T-helper 2 cell treated with Interferon-gamma antibody and Interleukin-4, amounts not matched to agents 100 ng/mL and 5 ng/mL, for 36 hours (primary cell): ENCODE results near the gene ATP6V1A. TPM values are rescaled to one million over a fixed set of nuclear protein-coding genes. Genes with fewer than 3 reads are reported as not detected.

Experiments used
- intact Hi-C: fragments of 100-400 bp; cut with micrococcal nuclease; formaldehyde crosslinking; loops from one replicate; pipeline ENCODE4 v1.15.1; 2023
- total RNA-seq: library from RNA; stranded (reverse); gene quantifications from 2 replicates; pipeline ENCODE4 v1.2.3, GENCODE V29; 2022

Gene ATP6V1A
- total RNA-seq, 1 donor from 2014 or later, result 39.0 TPM

DNA sequence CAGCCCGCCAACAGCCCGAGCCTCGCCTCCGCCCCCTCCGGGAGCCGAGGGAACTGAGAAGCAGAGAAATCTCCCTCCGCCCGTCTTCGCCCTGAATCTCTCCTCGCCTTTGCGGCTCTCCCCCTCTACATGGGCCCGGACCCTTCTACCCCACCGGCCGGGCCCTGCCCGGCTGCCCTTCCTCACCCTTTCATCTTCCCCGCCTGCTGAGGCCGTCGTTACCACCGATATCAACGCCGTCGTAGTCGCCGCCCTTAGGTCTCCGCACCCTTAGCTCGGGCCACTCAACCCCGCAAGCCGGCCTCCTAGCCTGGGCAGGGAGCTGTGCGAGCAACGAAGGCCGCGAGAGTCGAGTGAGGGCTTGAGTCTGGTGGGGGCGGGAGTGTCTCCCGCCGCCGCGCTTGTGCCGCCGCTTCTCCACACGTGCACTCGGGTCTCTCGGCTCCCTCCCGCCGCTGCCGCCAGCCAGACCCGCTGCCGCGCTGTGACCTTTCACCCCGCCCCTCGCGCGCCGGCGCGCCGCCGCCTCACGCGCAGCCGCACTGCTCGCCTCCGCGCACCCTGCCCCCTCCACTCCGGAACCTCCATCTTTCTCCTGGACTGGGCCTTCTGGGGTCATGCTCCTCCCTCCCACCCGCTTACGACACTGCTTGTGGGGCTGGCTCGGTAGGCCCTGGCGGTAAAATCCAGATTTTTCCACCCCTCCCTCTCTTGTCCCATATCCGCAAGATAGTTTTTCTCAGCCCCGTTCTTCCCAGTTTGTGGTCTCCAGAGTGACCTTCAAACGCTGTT lies 883 bp upstream of the ATP6V1A start, which contains the start of gene NAA50:
Gene NAA50 (minus strand): TSS at position 494 of the 792 bp plus-strand sequence. CDS start 300 bp downstream, at position 194.
- intact Hi-C loops, result loop anchor here (1.0 to 10.0 kb wide), 14 partner anchors 10 to 1183 kb away; partner anchors contain the start of genes CCDC191, QTRT2, SIDT1 and SLC35A5

DNA sequence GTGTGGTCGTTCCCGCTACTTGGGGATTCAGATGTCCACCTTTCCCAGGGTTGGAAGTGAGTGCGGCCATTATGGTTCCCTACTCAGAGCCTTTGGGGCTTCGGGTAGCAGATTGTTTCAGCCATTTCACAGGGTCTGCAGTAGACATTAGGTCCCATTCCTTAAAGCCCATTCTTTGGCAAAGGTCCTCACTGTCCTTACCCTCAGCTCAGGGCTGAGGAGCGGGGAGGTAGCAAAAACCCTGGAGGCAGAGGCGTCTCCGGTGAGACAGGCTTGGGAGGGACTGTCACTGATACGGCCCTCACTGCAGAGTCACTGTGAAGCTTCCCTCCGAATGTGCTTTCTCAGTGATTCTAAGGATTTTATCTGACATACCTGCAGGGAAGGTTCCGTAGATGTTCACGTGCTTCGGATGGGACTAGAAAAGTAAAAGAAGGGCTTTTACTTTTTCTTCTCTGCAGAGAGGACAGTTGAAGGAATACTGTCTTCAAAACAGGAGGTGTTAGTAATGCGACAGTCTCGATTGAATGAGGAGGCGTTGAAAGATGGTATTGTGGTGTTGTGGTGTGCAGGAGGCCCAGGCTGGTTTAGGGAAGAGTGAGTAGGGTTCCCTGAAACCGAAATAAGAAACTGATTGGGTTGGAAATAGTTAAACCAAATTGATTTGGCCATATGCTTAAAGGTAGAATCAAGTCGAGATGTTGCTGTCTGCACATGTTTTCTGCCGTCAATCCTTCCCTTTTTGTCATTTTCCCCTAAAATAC lies 630 bp downstream of the ATP6V1A start:
- intact Hi-C loops, result loop anchor here (2.0 to 10.0 kb wide), 7 partner anchors 35 to 1185 kb away; partner anchors contain the start of genes SLC35A5 and ZDHHC23

DNA sequence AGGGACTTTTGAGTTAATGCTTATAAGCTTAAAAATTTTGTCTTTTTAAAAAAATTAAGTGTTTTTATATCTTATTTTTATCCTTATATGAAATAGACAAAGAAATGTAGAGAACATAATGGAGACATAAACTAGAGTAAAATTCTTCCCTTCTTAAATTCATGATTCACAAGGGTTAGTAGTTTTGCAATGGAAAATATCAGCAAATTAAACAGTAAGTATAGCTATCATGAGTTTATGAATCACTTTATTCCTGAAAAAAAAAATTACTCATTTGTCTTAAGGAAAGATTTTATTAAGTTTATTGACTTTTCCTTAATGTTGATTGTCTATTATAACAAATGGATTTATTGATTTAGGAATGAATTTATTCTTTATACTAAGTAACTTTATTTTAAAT lies 4.3 kb downstream of the ATP6V1A start:
- intact Hi-C loops, result no loop called here

DNA sequence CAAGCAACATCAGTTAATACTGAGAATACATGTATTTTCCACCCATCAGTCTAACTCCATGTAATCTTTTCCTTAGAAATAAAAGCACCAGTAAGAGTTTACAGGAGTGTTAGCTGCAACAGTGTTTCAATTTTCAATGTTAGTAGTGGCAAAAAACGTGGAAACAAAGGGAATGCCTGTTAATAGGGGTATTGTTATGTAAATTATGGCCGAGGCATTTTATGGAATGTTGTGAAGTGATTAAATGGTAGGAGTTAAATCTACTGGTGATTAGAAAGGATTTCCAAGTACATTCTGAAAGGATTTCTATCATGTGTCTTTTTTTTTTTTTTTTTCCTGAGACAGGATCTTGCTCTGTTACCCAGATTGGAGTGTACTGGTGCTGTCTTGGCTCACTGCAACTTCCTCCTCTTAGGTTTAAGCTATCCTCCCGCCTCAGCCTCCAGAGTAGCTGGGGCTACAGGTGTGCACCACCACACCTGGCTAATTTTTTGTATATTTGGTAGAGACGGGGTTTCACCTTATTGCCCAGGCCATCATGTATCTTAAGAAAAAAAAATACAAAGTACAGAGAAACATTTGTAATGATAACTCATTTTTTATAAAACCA lies 6.6 kb downstream of the ATP6V1A start:
- intact Hi-C loops, result no loop called here

DNA sequence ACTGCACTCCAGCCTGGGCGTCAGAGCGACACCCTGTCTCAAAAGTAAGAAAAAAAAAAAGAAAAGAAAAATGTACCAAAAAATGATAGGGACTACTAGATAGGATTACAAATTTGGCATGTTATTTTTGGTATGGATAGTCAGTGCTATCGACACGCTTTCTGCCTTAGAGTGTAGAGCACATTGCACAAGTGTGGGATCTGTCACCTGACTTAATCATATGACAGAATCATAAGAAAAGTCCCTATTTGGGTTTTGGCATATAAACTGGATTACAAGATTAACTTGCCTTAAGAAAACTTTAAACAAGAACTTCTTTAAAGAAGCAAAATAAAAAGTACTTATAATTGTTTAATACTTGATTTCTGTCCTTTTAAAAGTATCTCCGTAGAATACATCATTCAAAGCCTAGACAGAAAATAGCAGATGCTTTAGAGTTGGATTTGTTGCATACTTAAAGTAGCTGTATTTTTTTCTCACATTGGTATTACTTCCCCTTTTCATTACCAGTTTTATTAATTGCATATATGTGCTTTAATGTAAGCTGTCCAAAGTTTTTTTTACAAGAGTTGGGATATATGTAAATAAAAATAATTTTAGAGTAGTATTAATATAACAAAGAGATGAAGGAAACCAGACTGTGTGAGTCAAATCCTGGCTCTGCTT lies 7.8 kb downstream of the ATP6V1A start:
- intact Hi-C loops, result no loop called here

DNA sequence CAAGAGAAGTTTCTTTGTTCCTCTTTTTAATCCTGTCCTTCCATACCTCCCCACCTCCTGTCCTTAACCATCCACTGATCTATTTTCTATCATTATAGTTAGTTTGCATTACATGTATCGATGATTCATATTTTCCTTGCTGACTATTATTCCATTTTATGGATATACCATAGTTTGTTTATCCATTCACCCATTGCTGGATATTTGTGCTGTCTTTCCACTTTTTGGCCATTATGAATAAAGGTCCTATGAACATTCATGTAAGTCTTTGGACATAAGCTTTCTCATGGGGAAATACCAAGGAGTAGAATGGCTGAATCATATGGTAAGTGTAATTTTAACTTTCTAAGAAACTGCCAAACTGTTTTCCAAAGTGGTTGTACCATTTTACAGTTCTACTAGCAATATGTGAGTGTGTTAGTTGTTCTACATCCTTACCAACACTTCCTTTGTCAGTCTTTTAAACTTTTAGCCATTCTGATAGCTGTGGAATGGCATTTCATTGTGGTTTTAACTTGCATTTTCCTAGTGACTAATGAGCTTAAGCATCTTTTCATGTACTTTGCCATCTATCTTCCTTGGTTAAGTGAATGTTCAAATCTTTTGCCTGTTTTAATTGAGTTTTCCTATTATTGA lies 11.7 kb downstream of the ATP6V1A start:
- intact Hi-C loops, result no loop called here

DNA sequence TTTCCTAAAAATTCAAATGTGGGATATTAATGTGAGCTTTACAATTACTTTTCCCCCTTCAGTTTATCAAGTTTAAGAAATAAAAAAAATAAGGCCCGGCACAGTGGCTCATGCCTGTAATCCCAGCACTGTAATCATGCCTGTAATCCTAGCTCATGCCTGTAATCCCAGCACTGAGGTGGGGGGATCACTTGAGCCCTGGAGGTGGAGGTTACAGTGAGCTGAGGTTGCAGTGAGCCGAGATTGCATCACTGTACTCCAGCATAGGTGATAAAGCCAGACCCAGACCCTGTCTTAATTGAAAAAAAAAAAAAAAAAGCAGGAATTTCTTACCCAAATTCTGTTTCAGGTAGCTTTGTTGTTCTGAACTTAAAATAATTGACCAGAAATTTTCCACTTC lies 17.9 kb downstream of the ATP6V1A start:
- intact Hi-C loops, result no loop called here

DNA sequence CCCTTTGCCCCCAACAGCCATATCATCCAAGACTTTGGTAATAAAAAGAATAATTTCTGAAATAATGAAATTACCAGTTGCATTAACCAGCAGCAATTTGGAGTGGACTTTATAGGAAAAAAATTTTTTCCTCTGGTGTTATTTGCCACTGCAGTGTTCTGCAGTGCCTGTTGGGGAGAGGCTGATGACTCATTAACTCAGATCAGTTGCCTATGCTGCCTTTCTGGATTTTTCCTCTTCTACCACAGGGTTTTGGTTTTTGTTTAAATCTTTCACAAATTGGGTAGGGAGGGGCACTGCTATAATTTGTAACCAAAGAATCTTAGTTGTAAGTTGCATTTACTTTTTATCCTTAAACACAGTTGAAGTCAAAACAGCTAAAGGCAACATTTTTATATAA lies 22.7 kb downstream of the ATP6V1A start:
- intact Hi-C loops, result no loop called here

DNA sequence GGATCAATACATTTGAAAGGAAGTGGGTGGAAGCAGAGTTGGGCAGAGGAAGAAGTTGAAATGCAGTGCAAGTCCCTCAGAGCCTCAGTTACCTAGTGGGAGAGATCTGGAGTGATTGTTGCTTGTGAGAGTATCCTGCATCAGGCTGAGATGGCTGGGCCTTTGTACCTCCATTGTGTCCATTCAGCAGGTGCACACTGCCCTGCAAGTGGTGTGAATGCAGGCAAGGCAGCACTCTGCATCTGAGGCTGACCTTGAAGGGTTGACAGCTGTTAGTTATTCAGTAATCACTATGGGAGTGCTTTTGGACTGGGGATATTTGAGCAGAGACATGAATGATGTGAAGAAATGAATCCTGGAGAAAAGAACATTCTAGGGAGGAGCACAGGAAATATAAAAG lies 25.2 kb downstream of the ATP6V1A start:
- intact Hi-C loops, result no loop called here

DNA sequence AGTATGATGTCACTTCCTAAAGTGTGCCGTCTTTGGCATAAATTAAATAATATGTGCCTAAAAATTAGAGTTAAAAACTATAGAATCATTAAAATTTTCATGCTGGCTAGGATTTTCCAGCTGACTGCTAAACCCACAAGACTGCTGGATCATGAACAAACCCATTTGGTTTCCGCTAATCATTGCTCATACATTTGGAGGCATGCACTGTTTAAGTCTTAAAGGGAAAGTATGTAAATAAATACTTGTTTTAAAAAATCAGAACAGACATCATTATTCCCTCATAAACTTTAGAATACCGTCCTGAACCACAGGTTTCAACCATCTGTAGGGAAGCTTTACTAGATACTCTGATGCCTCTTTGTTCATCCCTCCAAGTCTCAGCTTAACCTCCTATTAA lies 26.5 kb downstream of the ATP6V1A start:
- intact Hi-C loops, result no loop called here

DNA sequence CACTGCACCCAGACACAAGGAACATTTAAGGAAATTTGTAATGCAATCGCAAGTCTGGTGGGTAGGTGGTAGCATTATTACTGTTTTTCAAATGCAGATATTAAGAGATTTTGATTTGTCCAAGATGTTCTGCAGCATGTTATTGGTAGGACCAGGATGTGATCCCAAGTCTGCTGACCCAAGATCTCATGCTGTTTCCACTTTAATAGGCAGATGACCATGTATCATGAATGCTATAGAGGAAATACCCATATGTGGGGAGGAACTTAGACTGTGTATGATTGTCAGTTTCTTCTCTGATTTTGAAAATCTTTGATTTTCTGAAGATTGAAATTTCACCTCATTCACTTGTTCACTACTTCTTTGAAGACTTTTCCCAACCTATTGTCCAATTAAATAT lies 28.7 kb downstream of the ATP6V1A start:
- intact Hi-C loops, result no loop called here

DNA sequence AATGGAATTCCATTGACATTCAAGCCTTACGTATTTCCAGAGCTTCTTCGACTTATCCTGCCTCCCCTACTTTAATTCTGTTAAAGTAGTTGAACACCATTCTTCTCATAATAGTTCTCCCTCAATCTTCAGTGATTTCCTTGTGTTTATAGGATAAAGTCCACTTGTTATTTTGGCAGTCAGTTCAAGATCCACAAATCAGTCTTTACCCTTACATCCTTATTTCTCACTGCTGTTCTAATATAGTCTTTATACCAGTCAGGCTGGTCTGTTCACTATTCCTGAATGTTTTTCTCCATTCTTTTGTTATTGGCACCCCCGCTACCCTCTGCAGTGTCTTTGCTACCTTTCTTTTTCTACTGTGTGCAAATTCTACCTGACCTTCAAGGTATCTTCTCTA lies 29.7 kb downstream of the ATP6V1A start:
- intact Hi-C loops, result no loop called here

DNA sequence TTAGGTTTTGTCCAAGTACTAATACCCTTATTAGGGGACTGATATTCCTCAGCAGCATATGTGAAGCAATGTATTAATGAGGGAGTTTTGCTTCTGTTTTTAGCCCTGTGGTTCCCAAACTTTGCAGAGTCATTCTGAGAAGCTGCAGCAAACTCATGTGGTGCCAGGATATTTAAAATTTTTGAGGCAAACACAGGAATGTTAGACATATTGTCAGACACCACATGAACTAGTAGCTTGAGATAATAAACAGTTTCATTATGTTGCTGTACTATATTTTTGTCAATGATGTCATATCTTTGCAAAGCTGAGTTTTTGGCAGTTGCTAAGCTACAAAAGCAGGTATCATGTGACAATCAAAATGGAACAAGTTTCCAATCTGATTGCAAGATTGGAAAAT lies 36.6 kb downstream of the ATP6V1A start:
- intact Hi-C loops, result loop anchor here (5.0 kb wide), 1 partner anchor 36 kb away; the partner anchor contains the start of genes ATP6V1A and NAA50

DNA sequence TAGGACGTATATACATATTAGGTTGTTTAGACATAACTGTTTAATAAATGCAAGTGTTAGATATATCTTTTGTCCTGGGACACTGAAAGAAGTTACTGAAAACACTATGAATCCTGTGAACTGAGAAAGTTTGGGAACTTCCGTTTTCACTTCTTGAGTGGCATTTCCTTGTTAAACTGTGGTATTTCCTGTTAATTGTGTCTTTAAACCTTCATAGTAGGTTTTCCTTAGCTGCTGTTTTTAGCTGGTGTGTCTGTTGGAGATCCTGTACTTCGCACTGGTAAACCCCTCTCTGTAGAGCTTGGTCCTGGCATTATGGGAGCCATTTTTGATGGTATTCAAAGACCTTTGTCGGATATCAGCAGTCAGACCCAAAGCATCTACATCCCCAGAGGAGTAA lies 37.1 kb downstream of the ATP6V1A start:
- intact Hi-C loops, result loop anchor here (5.0 kb wide), 1 partner anchor 37 kb away; the partner anchor contains the start of genes ATP6V1A and NAA50

DNA sequence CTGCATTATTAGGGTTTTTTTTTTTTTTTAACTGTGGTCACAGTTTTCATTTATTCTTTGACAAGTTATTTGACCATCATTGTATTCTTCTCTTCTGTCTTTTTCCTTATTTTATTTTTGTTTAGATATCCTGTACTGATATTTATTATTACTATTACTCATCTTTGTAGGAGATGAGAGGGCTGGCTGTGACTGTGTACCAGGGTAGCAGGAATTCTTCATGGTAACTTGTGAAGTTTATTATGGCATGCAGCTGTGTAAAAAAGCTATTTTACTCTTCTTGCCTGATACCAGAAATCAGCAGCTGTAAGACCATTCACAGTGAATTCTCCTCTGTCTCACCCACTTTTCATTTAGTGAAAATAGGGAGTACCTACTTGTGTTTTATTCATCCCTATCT lies 44.5 kb downstream of the ATP6V1A start:
- intact Hi-C loops, result no loop called here

DNA sequence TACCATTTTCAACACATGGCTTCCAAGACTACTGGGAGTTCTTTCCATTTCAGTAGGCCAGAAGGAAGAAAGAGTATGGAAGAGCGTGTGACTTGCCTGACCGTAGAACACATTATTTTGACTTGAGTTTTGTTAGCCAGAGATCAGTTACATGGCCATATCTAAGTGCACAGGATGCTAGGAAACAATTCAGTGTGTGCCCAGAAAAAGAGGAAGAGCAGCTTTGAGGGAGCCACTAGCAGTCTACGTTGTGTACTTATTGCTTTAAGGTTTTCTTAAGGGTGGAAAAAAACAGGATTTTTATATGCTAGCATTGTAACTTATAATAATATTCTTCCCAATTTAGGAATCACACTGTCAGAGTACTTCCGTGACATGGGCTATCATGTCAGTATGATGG lies 47.7 kb downstream of the ATP6V1A start:
- intact Hi-C loops, result no loop called here

DNA sequence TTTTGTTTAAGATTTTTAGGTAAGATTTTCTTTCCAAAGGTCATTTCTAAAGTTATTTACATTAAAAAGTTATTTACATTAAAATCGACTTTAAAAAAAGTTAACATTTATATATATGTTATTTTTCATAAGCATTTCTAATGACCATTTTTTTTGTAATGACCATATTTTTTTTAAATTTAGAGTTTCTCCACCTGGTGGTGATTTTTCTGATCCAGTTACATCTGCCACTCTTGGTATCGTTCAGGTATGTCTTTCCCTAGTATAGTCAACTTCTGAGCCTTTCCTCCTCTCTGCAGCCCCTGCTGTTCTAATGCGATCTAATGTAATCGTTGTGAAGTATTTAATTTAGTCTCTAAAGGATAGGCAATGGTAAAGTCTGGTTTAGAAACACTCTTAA lies 48.9 kb downstream of the ATP6V1A start:
- intact Hi-C loops, result no loop called here

DNA sequence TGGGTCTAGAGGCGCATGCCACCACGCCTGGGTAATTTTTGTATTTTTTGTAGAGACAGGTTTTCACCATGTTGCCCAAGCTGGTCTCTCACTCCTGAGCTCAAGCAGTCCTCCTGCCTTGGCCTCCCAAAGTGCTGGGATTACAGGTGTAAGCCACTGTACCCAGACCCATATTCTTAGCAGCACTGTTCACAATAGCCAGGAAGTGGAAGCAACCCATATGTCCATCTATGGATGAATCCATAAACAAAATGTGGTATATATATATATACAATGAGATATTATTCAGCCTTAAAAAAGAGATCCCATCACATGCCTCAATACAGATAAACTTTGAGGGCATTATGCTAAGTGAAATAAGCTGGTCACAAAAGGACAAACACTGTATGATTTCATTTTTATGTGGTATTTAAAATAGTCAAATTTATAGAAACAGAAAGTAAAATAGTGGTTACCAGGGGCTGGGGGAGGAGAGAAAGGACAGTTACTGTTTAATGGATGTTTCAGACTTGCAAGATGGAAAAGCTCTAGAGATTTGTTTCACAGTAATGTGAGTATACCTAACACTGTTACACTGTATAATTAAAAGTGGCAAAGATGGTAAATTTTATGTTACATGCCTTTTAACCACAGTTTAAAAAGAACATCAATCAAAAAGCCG lies 56.1 kb downstream of the ATP6V1A start:
- intact Hi-C loops, result no loop called here

DNA sequence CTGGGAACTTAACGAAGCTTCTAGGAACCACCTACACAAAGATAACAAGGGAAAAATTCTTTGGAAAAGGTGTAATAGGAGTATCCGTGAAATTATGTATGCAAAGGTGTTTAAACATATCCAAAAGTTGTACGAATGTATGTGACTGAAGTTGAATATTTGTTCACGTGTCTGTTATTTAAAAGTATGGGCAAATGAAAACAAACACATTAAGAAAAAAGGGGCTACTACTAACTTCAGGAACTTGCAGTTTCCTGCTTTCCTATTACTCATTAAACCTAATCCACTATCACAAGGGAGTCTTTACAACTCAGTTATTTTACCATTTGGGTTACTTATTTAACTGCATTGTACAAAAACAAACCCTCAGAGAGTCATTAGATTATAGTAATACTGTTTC lies 57.8 kb downstream of the ATP6V1A start:
- intact Hi-C loops, result no loop called here

DNA sequence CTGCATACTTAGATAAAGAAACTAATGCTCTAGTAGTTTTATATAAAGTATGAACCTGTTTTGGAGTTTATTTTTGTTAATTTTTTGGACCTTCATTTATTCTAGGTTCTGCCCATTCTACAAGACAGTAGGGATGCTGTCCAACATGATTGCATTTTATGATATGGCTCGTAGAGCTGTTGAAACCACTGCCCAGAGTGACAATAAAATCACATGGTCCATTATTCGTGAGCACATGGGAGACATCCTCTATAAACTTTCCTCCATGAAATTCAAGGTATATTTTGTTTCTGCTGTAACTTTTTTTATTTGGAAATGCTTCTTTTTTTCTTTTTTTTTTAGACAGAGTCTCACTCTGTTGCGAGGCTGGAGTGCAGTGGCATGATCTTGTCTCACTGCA lies 58.4 kb downstream of the ATP6V1A start:
- intact Hi-C loops, result no loop called here
